GM21825 (cell line): Measurements from ENCODE around the gene PADI2.
A peak's percentile ranks its signal among the peaks of the same experiment; 100 is the strongest.

Experiments
- ATAC-seq: cut with Tn5 transposase; IDR thresholded peaks from one replicate; pipeline ENCODE4 v1.9.1; 2021; ENCODE audit warnings: mild to moderate bottlenecking, moderate library complexity; ENCODE audit not compliant: unreplicated experiment

Gene PADI2

DNA sequence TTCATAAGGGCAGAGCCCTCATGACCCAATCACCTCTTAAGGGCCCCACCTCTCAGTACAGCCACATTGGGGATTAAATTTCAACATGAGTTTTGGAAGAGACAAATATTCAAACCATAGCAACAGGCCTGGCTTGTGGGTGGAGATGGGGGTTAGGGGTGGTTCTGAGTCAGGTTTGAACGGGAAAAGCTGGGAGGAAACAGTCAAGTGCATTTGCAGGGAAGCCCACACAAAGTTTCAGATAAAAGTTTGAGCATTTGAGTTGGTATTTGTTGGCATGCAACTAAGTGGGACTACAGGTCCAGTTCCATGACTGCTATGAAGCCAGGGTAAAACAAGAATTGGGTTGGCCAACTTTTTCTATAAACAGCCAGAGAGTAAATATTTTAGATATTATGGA, 21.0 kb upstream of the PADI2 start:
- no peak for ATAC-seq

DNA sequence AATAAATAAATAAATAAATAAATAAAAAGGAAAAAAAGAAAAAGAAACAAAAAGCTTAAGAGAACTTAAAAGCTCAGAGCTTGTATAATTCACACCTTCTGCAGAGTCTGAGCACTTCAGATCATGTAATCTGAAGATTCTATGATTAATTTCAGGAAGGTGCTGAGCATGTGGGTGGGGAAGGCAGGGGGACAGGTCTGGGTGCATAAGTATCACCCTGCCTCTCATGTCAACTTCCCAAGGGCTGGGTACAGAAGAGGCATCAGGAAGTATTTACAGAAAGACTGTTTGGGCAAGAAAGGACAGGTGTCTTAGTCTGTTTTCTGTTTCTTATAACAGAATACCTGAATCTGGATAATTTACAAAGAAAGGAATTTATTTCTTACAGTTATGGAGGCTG, 20.4 kb upstream of the PADI2 start:
- ATAC-seq, result no peak

DNA sequence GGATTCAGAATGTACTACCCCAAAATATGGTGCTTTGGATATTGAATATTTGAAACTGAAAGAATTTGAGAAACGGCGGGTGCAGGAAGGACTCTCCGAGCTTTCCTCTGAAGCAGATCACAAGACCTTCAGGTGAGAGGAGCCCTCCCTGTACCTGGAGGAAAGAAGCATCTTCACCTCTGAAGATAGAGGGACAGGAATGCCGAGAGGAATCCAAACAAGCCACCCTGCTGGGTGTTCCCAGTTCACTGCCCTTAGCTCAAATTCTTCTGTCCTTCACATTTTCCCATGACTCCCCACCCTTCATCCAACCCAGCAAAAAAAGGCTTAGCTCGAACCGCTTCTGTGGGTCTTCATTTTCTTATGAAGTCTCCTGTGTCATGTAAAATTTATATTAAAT, 18.2 kb upstream of the PADI2 start:
- no peak for ATAC-seq

DNA sequence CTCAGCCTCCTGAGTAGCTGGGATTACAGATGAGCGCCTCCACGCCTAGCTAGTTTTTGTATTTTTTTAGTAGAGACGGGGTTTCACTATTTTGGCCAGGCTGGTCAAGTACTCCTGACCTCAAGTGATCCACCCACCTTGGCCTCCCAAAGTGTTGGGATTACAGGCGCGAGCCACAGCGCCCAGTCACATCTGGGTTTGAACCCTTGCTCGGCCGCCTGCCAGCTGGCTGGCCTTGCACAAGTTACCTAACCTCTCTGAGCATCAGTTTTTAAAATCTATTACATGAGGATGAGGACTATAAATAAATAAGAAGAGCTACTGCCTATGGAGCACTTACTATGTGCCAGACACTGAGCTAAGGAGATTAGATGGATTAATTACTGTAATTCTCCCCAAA, 17.7 kb upstream of the PADI2 start:
- ATAC-seq, result no peak

DNA sequence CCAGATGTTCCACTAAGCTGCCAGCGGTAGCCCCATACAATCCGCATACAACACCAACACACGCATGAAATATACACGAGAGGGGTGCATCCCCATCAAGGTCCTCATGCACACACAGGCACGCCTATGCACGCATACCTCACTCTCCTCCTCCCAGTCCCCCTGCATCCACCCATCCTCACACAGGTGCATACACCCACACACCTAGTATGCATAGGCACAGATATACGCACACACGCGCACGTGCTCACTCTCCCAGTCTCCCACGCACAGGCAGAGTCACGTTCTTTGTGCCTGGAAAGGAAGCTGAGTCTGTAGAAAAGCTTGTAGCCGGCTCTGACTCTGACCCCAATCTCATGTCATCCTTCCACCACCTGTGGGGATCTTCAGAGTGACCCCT, 16.9 kb upstream of the PADI2 start:
- no peak for ATAC-seq

DNA sequence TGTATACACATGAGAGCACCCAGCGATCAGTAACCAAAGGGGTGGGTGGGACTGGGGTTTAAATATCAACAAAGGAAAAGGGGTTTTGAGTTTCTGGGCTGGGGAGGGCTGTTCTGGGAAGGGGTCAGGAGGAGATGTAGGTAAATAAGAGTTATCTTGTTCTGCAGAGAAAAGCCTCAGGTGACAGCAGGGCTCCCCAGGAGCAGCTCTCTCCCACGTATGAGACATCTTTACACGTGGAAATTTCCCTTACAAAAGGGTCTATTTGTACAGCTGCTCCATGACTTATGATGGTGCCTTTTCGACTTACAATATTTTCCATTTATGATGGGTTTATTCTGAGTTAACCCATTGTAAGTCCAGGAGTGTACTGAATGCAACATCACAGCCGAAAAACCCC, 16.3 kb upstream of the PADI2 start:
- no peak for ATAC-seq

DNA sequence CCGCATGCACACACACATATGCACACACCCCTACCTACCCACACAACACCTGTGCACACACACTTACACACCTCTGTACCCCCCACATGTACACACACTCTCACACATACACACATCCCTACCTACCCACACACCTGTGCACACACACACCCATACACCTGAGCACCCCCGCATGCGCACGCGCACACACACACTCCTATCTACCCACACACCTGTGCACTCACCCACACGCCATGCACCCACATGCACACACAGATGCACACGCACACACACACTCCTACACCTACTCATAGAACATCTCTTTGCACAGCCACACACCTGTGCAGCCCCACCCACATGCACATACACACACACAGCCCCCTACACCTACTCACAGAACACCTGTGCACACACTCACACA, 15.5 kb upstream of the PADI2 start:
- no peak for ATAC-seq

DNA sequence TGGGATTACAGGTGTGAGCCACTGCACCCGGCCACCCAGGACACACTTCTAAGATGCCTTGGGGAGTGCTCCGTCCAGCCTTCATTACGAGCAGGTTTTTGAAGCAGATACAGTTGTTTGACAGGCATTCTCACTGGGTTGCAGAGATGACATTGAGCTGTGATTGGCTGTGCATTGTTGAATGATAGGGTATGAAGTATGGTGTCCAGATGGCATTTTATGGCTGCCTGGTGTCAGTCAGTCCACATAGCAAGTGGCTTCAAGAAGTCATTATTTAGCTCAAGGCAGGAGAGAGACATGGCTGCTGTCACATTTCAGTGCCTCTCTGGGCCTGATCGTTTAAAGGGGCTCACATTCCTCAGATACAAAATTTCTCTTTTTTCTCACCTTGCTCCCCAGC, 14.8 kb upstream of the PADI2 start:
- no peak for ATAC-seq

DNA sequence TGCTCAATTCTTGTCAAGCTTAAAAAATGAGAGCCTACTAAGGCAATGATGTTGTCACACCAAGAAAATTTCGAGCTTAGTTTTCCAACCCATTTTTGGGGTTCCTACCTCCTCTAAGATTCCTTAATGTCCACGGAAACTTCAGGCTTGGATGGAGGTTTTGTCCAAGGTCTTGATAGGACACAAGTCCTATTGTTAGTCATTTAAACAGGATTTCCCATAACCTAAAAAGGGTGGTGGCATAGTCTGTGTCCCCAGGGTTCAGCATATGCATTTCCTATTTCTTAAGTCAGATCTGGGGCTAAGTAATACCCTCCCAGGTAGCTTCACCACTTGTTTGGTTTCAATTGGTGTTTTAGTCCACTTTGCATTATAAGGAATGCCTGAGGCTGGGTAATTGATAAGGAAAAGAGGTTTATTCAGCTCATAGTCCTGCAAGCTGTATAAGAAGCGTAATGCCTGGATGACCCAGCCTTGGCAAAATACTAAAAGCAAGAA, 10.9 kb upstream of the PADI2 start:
- ATAC-seq, result no peak

DNA sequence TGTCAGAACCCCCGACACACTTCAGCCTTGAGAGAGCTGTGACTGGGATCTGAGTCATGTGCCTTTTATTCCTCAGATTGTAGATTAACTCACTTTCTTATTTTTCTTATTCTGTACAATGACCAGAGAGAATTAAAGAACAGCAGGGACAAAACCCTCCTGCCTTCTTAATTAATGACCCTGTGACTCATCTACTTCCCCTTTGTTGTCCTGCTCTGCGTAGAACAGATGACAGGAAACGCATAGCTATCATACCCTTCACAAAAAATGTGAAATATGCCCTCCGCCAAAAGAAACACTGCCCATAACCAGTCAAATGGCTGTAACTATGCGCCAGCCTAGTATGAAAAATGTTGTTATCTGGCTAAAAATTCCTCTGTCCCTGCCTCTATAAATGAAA, 9.1 kb upstream of the PADI2 start:
- no peak for ATAC-seq

DNA sequence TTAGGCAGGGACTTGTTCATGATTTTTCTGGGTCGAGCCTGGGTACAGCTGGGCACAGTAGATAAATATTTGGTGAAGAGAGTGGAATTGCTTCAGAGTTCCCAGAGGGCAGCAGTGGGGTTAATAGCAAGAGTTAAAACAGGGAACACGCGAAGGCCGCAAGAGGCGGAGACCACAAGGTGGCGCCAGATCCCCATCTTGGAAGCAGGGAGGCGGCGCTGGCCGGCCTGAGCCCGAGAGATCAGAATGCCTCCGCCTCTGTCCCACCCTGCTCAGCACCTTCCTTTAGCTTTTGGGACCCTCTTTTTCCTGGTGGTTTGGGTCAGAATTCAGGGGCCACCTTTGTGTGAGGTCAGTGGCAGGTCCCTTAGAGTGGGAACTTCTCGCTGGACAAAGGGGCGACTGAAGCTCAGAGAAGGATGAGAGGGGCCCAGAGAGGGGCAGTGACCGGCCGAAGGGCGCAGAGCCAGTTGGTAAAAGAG, 6.5 kb upstream of the PADI2 start:
- ATAC-seq, result no peak

DNA sequence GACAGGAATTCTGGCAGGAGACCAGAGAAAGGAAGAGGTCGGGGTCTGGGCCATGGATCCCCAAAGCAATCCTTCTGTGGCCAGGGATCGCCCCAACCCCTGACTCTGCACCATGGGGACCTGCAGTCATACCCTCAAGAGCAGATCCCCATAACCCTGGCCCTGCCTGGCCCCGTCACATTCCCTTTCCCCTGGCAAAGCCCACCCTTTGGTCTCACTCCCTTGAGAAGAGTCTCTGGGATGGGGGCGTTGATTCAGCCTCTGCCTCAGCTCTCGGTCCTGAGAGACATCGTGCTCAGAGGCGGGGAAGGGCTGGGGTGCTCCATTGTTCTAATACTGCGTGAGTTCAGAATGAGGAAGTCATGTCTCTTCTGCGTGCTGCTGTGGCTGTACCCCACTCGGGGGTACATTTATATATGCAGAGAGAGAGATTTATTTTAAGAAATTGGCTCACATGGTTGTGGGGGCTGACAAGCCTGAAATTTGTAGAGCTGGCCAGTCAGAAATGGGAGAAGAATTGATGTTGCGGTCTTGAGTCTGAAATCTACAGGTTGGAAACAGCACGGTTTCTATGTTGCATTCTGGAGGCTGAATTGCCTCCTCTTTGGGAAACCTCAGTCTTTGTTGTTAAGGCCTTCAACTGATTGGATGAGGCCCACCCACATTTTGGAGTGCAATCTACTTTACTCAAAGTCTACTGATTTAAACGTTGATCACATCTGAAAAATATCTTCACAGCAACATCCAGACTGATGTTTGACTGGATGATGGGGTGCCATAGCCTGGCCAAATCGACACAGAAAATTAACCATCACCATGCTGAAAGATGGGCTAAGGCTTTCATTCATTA, 4.2 kb upstream of the PADI2 start:
- ATAC-seq, result no peak

DNA sequence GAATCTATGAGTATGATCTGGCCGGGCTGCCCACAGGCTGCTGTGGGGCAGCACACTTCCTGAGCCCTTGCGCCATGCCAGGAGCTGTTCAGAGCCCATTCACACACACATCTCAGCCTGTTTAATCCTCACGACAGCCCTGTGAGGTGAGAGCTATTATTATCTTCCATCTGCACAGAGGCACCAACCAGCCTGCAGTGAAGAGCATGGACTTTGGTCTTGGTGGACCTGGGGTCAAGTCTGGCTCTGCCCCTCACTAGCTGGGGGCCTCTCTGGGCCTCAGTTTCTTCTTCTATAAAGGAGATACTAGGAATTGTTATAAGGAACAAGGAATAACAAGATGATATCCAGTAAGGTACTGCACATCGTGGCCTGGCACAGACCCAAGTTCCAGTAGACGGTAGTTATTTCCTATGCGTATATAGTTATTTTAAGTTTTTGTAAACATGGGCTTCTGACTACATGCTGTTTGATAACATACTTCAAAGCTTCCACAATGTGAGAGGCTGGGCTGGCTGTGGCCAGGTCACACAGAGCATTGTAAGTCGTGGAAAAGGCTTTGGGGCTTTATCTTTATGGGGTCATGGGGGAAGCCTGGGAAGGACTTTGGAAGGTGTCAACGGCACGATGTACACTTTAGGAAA, 3.4 kb upstream of the PADI2 start:
- no peak for ATAC-seq

DNA sequence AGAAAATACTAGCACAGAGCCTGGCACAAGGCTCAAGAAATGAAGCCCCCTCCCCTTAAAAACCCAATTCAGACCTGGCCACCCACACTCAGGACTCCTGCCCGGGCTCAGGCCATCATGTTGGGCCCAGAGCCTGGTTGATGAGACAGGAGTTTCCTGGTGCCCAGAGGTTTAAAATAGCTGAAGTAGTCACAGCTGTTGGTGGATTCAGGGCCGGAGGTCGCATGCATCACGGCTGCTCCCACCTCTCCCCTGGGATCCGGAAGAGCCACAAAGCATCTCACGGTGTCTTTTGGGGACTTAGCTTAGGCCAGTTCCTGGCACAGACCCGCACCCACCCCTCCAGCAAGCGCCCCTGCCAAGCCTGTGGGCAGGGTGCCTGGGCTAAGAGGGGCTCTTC, 2.6 kb upstream of the PADI2 start:
- no peak for ATAC-seq

DNA sequence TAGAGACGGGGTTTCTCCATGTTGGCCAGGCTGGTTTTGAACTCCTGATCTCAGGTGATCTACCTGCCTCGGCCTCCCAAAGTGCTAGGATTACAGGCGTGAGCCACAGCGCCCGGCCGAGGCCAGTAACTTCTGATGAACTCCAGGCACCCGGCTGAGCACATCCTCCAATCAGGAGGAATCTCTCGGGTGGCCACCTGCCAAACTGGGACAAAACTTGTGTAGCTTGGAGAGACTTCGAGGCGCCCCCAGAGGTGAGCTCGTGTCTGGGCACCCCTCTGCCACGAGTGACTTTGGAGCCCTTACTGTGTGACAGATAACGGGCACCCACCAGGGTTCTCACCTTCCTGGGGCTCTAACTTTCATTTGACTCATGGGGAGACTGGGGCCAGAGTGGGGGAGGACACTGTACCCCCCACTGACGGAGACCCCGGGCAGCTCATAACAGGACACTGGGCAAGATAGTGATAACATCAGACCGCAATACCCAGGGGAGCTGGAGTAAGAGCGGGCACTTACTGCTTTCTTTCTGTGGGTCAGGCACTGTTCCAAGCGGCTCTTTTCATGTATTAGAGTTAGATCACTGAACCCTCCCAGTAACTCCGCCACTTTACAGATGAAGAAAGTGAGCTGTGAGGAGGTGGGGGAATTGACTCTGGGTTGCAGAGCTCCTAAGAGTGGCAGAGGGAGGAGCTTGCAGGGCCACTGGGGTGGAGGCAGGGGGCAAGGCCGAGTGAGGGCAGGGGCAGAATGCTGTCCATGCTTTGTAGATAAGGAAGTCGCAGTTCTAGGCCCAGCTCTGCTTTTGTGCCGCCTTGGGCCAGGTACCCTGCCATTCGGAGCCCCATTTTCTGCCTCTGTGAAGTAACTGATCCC, 1.9 kb upstream of the PADI2 start:
- no peak for ATAC-seq

DNA sequence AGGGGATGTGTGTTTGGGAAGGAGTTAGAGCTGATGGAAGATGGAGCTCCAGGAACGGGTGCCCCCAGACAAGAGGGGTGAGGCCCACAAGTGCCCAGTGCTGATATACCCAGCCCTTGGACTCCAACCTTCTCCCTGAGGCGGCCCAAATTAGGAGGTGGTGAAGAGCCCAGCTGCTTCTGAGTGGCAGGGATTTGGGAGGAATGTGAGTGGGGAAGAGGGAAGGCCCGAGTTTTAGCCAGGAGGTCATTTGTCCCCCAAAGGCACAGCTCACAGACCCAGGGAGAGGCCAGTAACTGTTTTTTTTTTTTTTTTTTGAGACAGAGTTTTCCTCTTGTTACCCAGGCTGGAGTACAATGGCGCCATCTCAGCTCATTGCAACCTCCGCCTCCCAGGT, 1.2 kb upstream of the PADI2 start:
- ATAC-seq, result no peak

DNA sequence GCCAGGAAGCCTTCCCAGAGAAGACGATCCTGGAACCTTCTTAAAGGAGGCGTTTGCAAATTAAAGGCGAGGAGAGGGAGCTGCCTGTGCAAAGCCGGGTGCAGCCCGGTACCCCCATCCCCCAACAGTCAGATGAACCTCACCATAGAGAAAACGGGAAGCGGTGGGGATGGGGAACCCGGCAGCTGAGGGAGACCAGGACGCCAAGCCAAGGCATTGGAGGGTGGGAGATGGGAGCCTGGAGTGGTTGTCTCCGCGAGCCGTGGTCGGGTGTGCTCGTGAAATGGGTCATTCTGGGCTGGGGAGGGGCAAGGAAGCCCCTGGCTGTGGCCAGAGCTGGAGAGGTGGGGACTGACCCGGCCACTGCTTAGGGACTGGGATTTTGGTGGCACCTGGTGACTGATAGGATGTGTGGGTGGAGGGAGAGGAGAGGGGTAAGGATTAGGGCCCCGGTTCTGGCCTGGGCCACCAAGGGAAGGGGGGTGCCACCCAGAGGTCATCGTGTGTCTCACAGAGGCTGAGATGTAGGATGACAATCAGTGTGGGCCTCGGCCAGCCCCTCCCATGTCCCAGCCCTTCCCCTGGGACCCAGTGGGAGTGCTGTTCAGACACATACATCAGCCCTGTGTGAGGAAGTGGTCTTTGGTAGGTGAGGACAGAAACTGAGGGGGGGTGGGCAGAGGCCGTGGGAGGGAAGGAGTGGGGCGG, 676 bp upstream of the PADI2 start:
- ATAC-seq, result peak; percentile 48

DNA sequence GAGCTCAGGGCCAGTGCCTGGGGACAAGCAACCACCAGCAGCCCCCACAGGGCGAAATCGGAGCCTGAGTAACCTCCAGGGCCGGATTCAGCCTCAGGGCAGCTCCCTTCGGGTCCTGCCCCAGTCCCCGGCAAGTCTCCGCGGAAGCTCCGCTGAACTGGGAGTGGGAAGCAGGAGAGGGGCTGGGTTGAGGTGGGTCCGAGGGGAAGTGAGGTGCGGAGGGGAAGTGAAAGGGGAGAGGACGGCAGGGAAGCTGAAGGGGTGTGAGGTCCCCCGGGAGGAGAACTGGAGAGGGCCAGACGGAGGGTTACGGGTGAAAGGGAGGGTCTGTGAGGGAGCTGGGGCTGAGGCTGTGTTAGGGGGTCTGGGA, 560 bp downstream of the PADI2 start:
- ATAC-seq, result no peak

DNA sequence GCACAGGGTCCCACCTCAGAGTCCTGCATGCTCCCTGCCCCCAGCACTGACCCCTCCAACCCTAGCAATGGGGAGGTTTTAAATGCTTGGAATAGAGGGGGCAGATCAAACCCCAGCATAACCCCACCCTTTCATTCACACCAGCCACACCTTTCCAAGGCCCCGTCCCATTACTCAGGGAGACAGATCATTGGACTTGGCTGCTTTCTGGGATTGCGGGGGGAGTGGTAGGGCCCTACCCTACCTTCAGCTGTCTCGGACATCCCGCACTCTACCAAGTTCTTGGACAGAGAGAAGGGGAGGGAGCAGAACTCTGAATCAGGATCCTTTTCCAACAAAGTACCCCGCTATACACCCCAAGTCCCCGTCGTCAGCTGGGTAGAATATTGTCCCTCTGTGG, 983 bp downstream of the PADI2 start:
- no peak for ATAC-seq

DNA sequence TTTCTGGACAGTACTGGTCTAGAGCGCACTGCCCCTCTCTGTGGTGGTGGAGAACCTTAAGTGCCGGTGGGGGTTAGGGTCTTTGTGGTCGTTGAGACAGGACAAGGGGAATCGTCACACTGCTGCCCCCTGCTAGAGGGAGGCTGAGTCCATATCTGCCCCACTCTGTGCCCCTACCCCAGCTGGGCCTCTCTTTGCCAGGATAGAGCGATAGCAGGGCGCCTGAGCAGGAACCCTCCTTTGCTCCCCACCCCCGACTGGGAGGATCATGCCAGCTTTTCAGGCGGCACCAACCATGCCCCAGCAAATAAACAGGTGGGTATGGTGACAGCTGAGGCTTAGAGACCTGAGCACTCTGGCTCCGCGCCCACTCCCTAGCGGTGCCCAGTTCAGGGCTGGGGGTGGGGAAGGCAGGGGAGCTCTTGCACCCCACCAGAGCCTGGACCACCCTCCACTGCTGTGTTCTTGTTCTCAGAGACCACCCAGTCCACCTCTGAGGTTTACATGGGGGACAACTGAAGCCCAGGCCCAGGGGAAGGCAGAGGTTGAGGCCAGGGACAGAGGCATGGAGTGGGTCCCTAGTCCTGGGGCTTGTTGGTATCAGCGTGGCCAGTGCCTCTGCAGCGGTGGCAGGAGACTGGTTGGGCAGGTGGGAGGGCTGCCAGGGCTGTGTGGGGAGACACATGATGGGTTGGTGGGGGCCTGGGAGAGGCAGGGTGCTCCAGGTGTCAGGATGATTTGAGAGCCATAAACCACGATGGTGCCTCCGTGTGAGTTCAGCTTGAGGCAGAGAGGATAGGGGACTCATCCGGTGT, 1.6 kb downstream of the PADI2 start:
- no peak for ATAC-seq
